ENCODE measurements around the gene BCL6. TPM values are rescaled to one million over a fixed set of nuclear protein-coding genes. Genes with fewer than 3 reads are reported as not detected.

Gene BCL6
- total RNA-seq, 2 donors from 2014 or later, result 53.0 to 88.6 TPM

GRCh38 chr3:187748050-187748481 is 2.8 kb upstream of the BCL6 start:
- no peaks in the 10 kb centered on the region for H3K27me3 ChIP-seq
- peak; percentile 87 to 98 for TF ChIP-seq CTCF (IDR thresholded peaks at IDR 0.05)
- H3K27ac ChIP-seq, result peak overlapping the region; percentile 99
- peaks cover 0 to 18% of the 10 kb centered on the region in 2 donors for H3K4me1 ChIP-seq
- no peaks in the 10 kb centered on the region for H3K9me3 ChIP-seq
- DNase-seq (ENCODE audit: low spot score), result peak; percentile 96
- no peaks in the 10 kb centered on the region for H3K36me3 ChIP-seq
- no peak overlapping the region for H3K4me3 ChIP-seq

DNA sequence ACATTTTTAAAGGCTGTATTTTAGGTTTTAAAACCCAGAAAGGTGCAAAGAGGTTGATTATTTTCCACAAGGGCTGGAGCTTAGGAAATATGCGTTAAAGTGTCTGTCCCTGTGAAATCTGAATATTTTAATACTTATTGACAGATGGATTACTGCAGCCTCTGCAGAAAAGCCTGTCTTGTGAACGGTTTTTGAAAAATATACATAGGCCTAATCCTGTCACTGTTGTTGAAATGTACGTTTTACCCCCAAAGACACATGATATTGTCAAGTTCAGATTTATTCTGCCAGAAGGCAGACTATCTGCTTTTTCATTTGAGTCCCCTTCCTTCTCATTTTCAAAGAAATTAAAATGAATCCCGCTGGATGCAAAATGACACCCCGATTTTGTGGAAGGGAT is 2.2 kb upstream of the BCL6 start:
- no peak for TF ChIP-seq CTCF (IDR thresholded peaks at IDR 0.05)
- Histone ChIP-seq H3K4me1 (peaks cover 0 to 18% of the 10 kb centered on the region in 2 donors), H3K4me3 (peak overlapping the region in 1 of 2 donors; percentile 80), H3K36me3 (no peaks in the 10 kb centered on the region), H3K9me3 (no peaks in the 10 kb centered on the region), H3K27me3 (no peaks in the 10 kb centered on the region), H3K27ac (peak overlapping the region; percentile 99)
- DNase-seq (ENCODE audit: low spot score), result no peak

DNA sequence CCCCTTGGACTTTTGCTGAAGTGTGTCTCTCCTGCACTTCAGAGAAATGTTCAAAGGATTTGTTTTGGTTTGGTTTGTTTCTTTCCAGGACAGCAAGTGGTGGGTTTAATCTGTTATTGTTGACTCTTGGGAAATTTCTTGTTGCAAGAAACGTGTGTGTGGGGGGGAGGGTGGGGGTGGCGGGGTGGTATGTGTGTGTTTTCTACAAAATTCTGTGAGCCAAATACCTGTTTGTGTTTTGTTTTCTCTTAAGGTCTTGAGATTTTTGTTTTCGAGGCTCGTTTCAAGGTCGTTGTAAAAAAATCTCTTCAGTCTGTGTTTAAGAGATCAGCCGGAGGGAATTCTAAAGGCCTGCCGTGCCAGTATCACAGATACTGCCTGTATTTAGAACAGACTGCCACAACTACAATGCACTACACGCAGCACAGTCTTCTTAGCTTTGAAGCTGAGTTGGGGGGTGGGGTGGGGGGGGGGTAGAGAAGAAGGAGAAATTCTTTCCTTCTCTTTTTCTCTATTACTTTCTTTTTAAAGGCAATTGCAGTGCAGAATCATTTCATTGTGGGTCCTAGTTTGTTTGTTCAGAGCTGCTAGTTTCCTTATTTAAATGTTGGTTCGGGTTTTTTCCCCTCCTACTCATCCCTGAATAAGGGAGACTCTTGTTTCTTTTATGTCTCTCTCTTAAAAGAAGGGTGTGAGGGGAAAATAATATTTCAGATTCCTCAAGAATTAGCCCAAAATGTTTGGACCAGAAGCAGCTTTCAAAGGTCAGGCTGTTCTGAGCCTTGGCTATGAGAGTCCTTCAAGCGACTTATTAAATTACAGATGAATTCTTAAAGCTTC is 1.4 kb upstream of the BCL6 start:
- no peaks in the 10 kb centered on the region for H3K36me3 ChIP-seq
- peak overlapping the region; percentile 99 for H3K27ac ChIP-seq
- H3K27me3 ChIP-seq, result no peaks in the 10 kb centered on the region
- H3K4me3 ChIP-seq, result peak overlapping the region; percentile 80 to 84
- peaks cover 0 to 21% of the 10 kb centered on the region in 2 donors for H3K4me1 ChIP-seq
- H3K9me3 ChIP-seq, result no peaks in the 10 kb centered on the region
- TF ChIP-seq CTCF (IDR thresholded peaks at IDR 0.05), result no peak
- no peak for DNase-seq (ENCODE audit: low spot score)

DNA sequence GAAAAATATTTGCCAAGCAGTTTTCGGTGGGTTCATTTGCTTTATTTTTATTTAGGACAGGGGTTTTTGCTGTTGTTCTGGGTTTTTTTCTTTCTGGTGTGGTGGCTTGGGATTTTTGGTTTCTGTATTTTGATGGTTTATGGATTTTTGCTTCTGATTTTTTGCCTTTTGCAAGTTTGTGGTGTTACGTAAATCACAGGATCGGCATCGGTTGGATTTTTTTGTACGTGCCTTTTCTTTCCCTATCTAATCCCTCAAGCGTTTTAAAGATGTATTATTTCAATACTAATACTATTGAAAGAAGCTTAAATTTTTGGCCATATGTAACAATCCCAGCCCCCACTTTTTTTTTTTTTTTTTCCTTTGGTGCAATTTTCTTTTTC is 782 bp upstream of the BCL6 start:
- no peaks in the 10 kb centered on the region for H3K9me3 ChIP-seq
- H3K27ac ChIP-seq, result peak overlapping the region; percentile 99
- H3K4me3 ChIP-seq, result peak overlapping the region; percentile 80 to 84
- no peak for DNase-seq (ENCODE audit: low spot score)
- H3K4me1 ChIP-seq, result peaks cover 0 to 23% of the 10 kb centered on the region in 2 donors
- no peaks in the 10 kb centered on the region for H3K27me3 ChIP-seq
- TF ChIP-seq CTCF (IDR thresholded peaks at IDR 0.05), result no peak
- H3K36me3 ChIP-seq, result no peaks in the 10 kb centered on the region

- H3K27me3 ChIP-seq, result no peaks in the 10 kb centered on the region
- DNase-seq (ENCODE audit: low spot score), result no peak
- H3K4me3 ChIP-seq, result peak overlapping the region; percentile 80 to 84
- no peaks in the 10 kb centered on the region for H3K36me3 ChIP-seq
- H3K27ac ChIP-seq, result peak overlapping the region; percentile 99
- H3K9me3 ChIP-seq, result no peaks in the 10 kb centered on the region
- peaks cover 0 to 38% of the 10 kb centered on the region in 2 donors for H3K4me1 ChIP-seq
- no peak for TF ChIP-seq CTCF (IDR thresholded peaks at IDR 0.05)
Observed at GRCh38 chr3:187744169-187745151, 808 bp downstream of the BCL6 start.

Data from right atrium auricular region (tissue), 2 donors.